Measurements from ENCODE around the gene CLIP2.
"Not testable (repeated sequence)": the region's sequence is repeated elsewhere in the genome, so short reads cannot be mapped to it uniquely, and the experiment has no call there.

The CLIP2 gene

GRCh38 chr7:74376256-74377036, 87.2 kb downstream of the CLIP2 start:
- DNase-seq: no peak

GRCh38 chr7:74379938-74380337, 90.7 kb downstream of the CLIP2 start:
- DNase-seq: no peak

- DNase-seq: no peak
Observed at GRCh38 chr7:74380720-74381119, 91.5 kb downstream of the CLIP2 start.

GRCh38 chr7:74384086-74384485, 94.9 kb downstream of the CLIP2 start:
- not testable (repeated sequence) for DNase-seq

GRCh38 chr7:74384854-74385253, 95.6 kb downstream of the CLIP2 start:
- DNase-seq: not testable (repeated sequence)

GRCh38 chr7:74387606-74388005, 98.4 kb downstream of the CLIP2 start:
- no peak for DNase-seq

GRCh38 chr7:74388880-74389415, 99.7 kb downstream of the CLIP2 start:
- no peak for DNase-seq

- DNase-seq: not testable (repeated sequence)
Observed at GRCh38 chr7:74393722-74394121, 104.5 kb downstream of the CLIP2 start.

- not testable (repeated sequence) for DNase-seq
Observed at GRCh38 chr7:74394601-74395000, 105.4 kb downstream of the CLIP2 start.

GRCh38 chr7:74395745-74396311, 106.6 kb downstream of the CLIP2 start:
- DNase-seq: no peak

GRCh38 chr7:74396993-74397392, 107.8 kb downstream of the CLIP2 start:
- no peak for DNase-seq

GRCh38 chr7:74398426-74398825, 109.2 kb downstream of the CLIP2 start:
- no peak for DNase-seq

- DNase-seq: no peak
Observed at GRCh38 chr7:74399006-74399405, 109.8 kb downstream of the CLIP2 start.

- DNase-seq: no peak
Observed at GRCh38 chr7:74400420-74401136, 111.4 kb downstream of the CLIP2 start.

GRCh38 chr7:74401137-74401859, 112.1 kb downstream of the CLIP2 start:
- no peak for DNase-seq

GRCh38 chr7:74402668-74403067, 113.5 kb downstream of the CLIP2 start:
- DNase-seq: not testable (repeated sequence)

GRCh38 chr7:74403521-74404387, 114.5 kb downstream of the CLIP2 start:
- DNase-seq: no peak

- DNase-seq: no peak
Observed at GRCh38 chr7:74404388-74404700, 115.1 kb downstream of the CLIP2 start.

GRCh38 chr7:74404741-74405140, 115.5 kb downstream of the CLIP2 start:
- DNase-seq: no peak

- no peak for DNase-seq
Observed at GRCh38 chr7:74405191-74405898, 116.1 kb downstream of the CLIP2 start.

- no peak for DNase-seq
Observed at GRCh38 chr7:74405899-74406512, 116.8 kb downstream of the CLIP2 start.
